ENCODE measurements around the gene CTNNAL1.

- TF ChIP-seq CTCF (optimal IDR thresholded peaks at IDR 0.05 in 1 of 3, IDR thresholded peaks at IDR 0.05 in 1 of 3, conservative IDR thresholded peaks at IDR 0.05 in 1 of 3; ENCODE audit: extremely low read depth in 1 of 3, insufficient read depth in 2 of 3, low read length in 3 of 3) (no peak), EZH2 (IDR thresholded peaks at IDR 0.05; ENCODE audit: low read length) (no peak)
Observed at GRCh38 chr9:108996643-108997042, 16.7 kb downstream of the CTNNAL1 start.
